MG63 (cell line): ENCODE results near the gene FAF2. TPM values are rescaled to one million over a fixed set of nuclear protein-coding genes. Genes with fewer than 3 reads are reported as not detected.
A peak's percentile ranks its signal among the peaks of the same experiment; 100 is the strongest.

Experiments
- DNase-seq: peaks from one replicate; pipeline ENCODE4 v3.0.0-alpha.2; 2020
- H3K27me3 ChIP-seq: fragments of 250-450 bp; sonication (Bioruptor Pico); 2 replicates; pipeline ENCODE4 v1.5.1; 2020; ENCODE audit warnings: mild to moderate bottlenecking, moderate library complexity
- H3K36me3 ChIP-seq: fragments of 250-450 bp; sonication (Bioruptor Pico); 2 replicates; pipeline ENCODE4 v1.5.1; 2020; ENCODE audit warnings: mild to moderate bottlenecking, moderate library complexity
- H3K4me3 ChIP-seq: fragments of 250-450 bp; sonication (Bioruptor Pico); 2 replicates; pipeline ENCODE4 v1.5.1; 2020; ENCODE audit warnings: mild to moderate bottlenecking, moderate library complexity
- H3K9me3 ChIP-seq: fragments of 250-450 bp; sonication (Bioruptor Pico); 2 replicates; pipeline ENCODE4 v1.5.1; 2020; ENCODE audit warnings: mild to moderate bottlenecking, moderate library complexity
- total RNA-seq: library from RNA; depleted of rRNA; stranded (reverse); fragments of >200 nt; shearing (Covaris generic); gene quantifications from 2 replicates; pipeline ENCODE4 v1.2.3, GENCODE V29; 2014; ENCODE audit warnings: low replicate concordance

The FAF2 gene
- total RNA-seq, 1 experiment from 2014 or later: 49.4 TPM

DNA sequence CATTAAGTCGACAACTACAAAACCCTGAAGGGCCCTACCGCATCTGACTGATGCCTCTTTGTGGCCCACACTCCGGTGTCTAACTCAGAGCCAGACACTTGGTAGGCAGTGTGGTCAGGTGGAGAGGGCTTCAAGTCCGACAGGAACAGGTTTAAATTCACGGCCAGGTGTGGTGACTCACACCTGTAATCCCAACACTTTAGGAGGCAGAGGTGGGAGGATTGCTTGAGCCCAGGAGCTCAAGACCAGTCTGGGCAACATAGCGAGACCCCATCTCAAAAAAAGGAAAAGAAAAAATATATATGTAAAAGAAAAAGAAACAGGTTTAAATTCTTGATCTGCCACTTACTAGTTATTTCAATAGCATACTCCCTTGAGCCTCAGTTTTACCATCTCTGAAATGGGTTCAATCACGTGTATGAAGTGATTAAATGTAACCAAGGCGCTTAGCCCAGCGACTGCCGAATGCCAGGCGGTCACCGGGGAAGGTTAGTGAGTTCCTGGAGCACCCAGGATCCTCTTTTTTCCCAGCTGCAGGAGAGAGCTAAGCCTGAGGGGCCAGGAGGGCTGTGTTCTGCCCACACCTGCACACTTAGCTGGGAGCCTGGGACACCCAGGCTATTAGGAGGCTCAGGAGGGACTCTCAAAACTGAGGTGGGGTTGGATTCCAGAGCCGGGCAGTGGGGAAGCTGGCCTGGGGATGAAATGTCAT lies 32.8 kb upstream of the FAF2 start:
- H3K9me3 ChIP-seq: peaks cover 1% of the 10 kb centered on the region; the same call in 1 of the 2 replicates
- no peaks in the 10 kb centered on the region; the same call in 1 of the 2 replicates for H3K27me3 ChIP-seq
- DNase-seq: no peak
- H3K36me3 ChIP-seq: peaks cover 8% of the 10 kb centered on the region
- peak overlapping the region; percentile 74 for H3K4me3 ChIP-seq

DNA sequence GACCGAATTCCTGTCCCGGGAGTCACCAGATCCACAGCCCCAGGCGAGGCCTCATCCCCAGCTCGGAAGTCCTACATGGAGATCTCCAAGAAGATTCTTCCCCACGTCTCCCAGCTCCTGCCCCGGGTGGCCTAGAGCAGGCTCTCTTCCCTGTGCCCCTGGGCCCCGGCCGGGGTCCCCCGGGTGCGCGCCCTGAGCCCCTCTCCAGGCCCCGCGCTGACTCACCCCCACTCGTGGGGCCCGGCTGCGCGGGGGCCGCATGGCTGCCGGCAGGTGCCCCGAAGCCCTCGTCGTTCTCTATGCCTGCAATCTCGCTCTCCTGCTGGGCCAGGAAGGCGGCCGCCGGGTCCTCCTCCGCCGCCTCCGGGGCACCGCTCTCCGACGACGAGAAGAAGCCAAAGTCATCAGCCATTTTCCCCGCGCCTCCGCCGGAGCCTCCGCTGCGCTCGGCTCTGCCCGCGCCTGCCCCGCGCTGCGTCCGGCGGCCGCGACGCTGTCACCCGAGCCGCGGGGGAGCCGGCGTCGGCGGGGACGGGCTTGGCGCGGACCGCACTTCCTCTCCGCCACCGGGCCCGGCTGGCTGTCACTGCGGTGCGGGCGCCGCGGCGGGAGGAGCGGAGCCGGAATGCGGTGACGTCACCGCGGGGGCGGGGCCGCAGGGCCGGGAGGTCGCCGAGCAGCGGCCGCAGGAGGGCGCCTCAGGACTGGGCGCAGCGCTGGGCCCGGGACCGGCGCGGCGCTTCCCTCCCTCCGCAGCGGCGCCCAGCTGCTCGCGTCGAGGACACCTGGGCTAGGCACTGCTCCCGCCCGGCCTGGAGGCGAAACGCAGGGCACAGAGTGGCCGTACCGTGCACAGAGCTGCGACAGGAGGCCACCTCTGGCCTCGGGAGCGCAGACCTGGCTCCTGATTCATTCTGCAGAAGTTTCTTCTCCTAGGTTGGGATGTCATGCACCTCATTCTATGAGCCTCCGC lies 31.9 kb upstream of the FAF2 start, which contains the start of gene CLTB:
Gene CLTB, minus strand, starts transcription at position 588 of the 973 bp plus-strand sequence. Its CDS starts 176 bp downstream, at position 412.
- H3K36me3 ChIP-seq: peaks cover 7% of the 10 kb centered on the region
- H3K27me3 ChIP-seq: no peaks in the 10 kb centered on the region; the same call in 1 of the 2 replicates
- H3K9me3 ChIP-seq: peaks cover 5% of the 10 kb centered on the region; the same call in 1 of the 2 replicates
- DNase-seq: peak; percentile 91
- peak within 1 kb of the TSS; percentile 74 for H3K4me3 ChIP-seq

DNA sequence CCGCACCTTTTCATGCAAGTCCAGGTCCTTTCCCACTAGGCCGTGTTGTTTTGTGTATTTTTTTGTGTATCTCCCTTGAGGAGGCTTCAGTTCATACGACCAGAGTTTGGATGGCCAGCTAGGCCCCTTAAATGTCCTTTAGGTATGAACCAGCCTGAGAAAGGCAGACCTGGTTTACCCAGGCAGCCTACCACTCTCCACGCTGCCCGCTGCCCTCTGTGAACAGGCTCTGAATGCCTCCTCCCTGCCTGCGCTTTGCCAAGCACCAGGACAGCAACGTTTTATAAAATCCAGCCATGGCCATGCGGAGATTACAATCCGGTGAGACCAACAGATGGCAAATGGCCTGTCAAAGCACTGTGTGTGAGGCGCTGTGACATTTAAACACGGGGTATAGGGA lies 31.2 kb upstream of the FAF2 start:
- peaks cover 7% of the 10 kb centered on the region for H3K36me3 ChIP-seq
- H3K27me3 ChIP-seq: no peaks in the 10 kb centered on the region; the same call in 1 of the 2 replicates
- peaks cover 7% of the 10 kb centered on the region for H3K9me3 ChIP-seq
- H3K4me3 ChIP-seq: peak overlapping the region; percentile 74
- DNase-seq: no peak

DNA sequence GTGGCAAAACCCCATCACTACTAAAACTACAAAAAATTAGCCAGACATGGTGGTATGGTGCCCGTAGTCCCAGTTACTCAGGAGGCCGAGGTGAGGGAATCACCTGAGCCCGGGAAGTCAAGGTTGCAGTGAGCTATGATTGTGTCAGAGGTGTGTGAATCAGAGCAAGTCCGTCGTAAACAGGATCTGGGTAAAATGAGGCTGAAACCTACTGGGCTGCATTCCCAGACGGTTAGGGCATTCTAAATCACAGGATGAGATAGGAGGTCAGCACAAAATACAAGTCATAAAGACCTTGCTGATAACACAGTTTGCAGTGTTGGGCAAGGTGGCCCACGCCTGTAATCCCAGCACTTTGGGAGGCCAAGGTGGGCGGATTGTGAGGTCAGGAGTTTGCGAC lies 29.9 kb upstream of the FAF2 start:
- Histone ChIP-seq H3K4me3 (no peak overlapping the region), H3K27me3 (no peaks in the 10 kb centered on the region; the same call in none of the 2 replicates), H3K9me3 (peaks cover 7% of the 10 kb centered on the region), H3K36me3 (peaks cover 5% of the 10 kb centered on the region)
- DNase-seq: no peak

DNA sequence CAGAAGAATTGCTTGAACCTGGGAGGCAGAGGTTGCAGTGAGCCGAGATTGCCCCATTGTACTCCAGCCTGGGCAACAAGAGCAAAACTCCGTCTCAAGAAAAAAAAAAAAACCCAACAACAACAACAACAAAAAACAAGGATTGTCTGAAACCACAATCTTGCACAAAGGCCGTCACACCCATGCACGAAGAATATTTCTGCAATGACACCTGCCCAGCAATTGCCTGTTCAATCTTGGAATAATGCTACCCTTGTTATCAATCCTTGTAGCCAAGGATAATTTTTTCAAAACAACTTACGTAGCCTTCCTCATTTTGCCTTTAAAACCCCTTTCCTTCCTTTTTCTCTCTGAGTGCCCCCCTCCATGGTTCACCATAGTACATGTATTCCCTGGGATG lies 28.1 kb upstream of the FAF2 start:
- no peak for DNase-seq
- no peak overlapping the region for H3K4me3 ChIP-seq

DNA sequence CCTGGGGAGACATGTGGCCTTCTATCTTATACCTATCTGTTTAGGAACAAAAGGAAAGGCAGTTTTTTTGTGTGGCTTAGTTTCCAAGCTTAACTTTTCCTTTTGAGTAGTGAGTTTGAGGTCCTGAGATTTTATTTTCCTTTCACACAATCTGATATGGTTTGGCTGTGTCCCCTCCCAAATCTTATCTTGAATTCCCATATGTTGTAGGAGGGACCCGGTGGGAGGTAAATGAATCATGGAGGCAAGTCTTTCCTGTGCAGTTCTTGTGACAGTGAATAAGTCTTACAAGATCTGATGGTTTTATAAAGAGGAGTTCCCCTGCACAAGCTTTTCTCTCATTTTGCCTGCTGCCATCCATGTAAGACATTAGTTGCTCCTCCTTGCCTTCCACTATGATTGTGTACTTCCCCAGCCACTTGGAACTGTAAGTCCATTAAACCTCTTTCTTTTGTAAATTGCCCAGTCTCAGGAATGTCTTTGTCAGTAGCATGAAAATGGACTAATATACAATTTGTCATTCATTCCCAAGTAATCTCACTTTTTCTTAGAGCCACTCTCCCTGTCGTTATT lies 27.1 kb upstream of the FAF2 start:
- DNase-seq: no peak
- Histone ChIP-seq H3K4me3 (no peak overlapping the region), H3K9me3 (peaks cover 7% of the 10 kb centered on the region), H3K36me3 (no peaks in the 10 kb centered on the region), H3K27me3 (no peaks in the 10 kb centered on the region; the same call in none of the 2 replicates)

More for the DNA sequence above, 28.1 kb upstream of the FAF2 start:
- Histone ChIP-seq H3K9me3 (peaks cover 7% of the 10 kb centered on the region), H3K27me3 (no peaks in the 10 kb centered on the region; the same call in none of the 2 replicates), H3K36me3 (no peaks in the 10 kb centered on the region)

DNA sequence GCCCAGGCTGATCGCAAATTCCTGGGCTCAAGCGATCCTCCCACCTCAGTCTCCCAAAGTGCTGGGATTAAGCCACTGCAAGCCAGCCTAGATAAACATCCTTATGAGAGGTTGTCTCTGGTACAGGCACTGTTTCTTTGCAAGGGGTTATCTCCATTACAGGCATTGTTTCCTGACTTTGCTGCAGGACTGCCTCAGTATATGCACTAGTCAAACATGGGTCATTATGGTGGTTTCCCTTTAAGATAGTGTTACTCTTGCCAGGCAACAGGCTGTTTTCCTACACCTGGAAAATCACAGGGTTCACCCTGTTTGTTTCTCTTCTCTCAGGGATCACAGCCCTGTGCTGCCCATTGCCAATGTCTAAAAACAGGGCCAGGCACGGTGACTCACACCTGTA lies 24.0 kb upstream of the FAF2 start:
- no peak overlapping the region for H3K4me3 ChIP-seq
- no peaks in the 10 kb centered on the region for H3K36me3 ChIP-seq
- peaks cover 7% of the 10 kb centered on the region for H3K9me3 ChIP-seq
- DNase-seq: no peak
- H3K27me3 ChIP-seq: no peaks in the 10 kb centered on the region; the same call in none of the 2 replicates

DNA sequence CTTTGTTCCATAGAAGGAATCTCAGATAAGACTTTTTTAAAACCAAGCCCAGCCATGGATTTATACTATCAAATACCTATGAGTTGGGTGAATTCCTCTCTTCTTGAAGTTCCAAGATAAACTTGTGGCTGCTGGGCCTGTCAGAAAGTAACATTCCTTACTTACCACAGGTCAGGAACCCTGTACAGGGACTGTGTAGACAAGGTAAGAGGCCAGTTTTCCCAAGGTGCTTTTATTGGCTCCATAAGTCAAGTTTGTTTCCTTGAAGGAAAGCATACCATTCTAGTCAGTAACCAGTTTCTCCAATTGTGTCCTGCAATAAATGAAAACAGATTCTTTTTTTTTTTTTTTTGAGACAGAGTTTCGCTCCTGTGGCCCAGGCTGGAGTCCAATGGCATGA lies 23.0 kb upstream of the FAF2 start:
- peaks cover 7% of the 10 kb centered on the region for H3K9me3 ChIP-seq
- H3K36me3 ChIP-seq: no peaks in the 10 kb centered on the region
- no peaks in the 10 kb centered on the region; the same call in none of the 2 replicates for H3K27me3 ChIP-seq
- no peak overlapping the region for H3K4me3 ChIP-seq
- DNase-seq: no peak

DNA sequence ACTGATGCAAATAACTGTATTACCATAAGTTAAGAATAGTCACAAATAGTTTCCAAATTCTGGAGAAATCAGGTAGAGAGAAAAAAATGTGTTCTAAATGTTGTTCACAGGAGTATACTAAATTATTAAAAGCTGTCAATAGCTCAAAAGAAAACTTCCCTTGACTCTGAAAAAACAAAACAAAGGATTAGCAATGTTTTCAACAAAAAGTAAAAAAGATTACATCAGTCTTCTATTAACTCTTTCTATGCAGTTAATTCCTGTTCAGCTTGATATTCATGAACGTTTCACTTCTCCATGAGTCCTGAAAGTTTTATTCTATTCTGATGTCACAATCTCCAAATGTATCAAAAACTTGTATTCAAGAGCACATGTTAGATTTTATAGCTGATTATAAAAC lies 22.4 kb upstream of the FAF2 start:
- Histone ChIP-seq H3K4me3 (no peak overlapping the region), H3K27me3 (no peaks in the 10 kb centered on the region; the same call in 1 of the 2 replicates), H3K36me3 (no peaks in the 10 kb centered on the region), H3K9me3 (peaks cover 2% of the 10 kb centered on the region; the same call in 1 of the 2 replicates)
- DNase-seq: no peak

DNA sequence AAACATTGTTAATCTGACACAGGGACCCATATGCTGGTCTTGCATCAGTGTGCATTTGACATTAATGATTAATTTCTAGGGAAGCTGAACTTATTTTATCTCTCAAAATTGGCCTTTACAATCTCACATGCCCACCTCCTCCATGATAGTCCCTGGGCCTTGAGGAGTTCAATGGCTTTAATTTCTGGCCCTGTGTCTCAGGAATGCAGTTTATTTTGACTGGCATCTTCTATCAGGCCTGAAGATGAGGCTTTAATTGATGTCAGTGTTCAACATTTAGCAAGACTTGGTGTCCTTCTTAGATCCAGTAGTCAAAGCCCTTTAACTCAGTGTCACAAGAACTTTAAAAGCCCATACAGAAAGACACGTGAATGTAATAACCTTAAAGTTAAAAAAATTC lies 21.3 kb upstream of the FAF2 start:
- Histone ChIP-seq H3K9me3 (no peaks in the 10 kb centered on the region), H3K4me3 (no peak overlapping the region), H3K27me3 (peaks cover under 1% of the 10 kb centered on the region), H3K36me3 (no peaks in the 10 kb centered on the region)
- no peak for DNase-seq

DNA sequence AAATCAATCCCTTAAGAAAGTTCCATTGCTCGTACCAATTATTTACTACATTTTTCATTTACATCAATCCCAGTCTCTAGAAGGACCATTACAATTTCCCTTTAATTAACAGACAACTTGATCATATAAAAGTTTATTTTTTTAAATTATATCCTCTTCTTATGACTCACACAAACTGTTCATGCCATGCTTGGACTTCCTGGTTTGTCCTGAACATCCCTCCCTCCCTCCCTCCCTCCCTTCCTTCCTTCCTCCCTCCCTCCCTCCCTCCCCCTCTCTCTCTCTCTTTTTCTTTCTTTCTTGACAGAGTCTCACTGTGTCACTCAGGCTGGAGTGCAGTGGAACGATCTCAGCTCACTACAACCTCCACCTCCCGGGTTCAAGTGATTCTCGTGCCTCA lies 20.2 kb upstream of the FAF2 start:
- Histone ChIP-seq H3K27me3 (peaks cover 4% of the 10 kb centered on the region), H3K4me3 (no peak overlapping the region), H3K9me3 (no peaks in the 10 kb centered on the region), H3K36me3 (no peaks in the 10 kb centered on the region)
- DNase-seq: peak; percentile 38

DNA sequence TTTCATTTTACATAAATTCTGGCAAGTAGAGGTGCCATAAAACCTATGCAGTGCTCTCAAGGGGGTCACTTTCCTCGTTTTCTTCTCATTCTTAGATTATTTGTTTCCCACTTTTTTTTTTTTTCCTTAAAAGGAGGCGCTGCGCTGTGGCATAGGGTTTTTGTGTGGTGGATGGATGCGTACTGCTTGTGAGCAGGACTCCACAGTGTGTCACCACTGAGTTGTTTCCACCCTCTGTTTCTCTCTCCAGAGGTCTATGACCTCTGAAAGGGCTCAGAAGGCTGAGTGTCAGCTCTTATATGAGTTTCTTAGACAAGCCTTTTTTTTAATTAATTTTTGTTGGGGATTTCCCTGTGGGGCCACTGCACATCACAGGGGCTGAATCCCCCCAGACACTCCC lies 18.2 kb upstream of the FAF2 start:
- no peak for DNase-seq
- H3K9me3 ChIP-seq: no peaks in the 10 kb centered on the region
- peaks cover 4% of the 10 kb centered on the region for H3K27me3 ChIP-seq
- no peaks in the 10 kb centered on the region for H3K36me3 ChIP-seq
- no peak overlapping the region for H3K4me3 ChIP-seq

DNA sequence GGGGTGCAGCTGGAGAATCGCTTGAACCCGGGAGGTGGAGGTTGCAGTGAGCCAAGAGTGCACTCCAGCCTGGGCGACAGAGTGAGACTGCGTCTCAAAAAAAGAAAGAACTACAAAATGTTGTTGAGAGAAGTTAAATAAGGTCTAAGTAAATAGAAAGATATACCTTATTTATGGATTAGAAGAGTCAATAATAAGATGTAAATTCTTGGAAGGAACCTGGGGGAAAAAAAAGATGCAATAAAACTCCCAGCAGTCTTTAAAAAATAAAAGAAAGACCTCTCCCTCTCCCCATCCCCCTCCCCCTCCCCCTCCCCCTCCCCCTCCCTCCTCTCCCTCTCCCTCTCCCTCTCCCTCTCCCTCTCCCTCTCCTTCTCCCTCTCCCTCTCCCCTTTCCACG lies 15.5 kb upstream of the FAF2 start:
- peaks cover 4% of the 10 kb centered on the region for H3K27me3 ChIP-seq
- peak overlapping the region; percentile 36 for H3K4me3 ChIP-seq
- no peak for DNase-seq
- H3K9me3 ChIP-seq: no peaks in the 10 kb centered on the region
- H3K36me3 ChIP-seq: no peaks in the 10 kb centered on the region

DNA sequence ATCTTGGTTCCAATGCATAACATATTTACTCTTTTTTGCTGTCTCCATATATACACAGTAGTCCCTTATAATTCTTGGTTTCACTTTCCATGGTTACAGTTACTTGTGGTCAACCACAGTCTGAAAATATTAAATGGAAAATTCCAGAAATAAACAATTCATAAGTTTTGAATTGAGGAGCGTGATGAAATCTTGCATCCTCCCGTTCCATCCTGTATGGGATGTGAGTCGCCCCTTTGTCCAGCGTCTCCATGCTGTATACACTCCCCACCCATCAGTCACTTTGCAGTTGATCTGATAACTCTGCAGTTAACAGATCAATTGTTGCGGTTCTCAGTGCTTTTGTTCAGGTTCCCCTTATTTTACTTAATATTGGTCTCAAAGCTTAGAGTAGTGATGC lies 11.5 kb upstream of the FAF2 start:
- no peaks in the 10 kb centered on the region for H3K9me3 ChIP-seq
- H3K36me3 ChIP-seq: no peaks in the 10 kb centered on the region
- DNase-seq: no peak
- peaks cover 4% of the 10 kb centered on the region for H3K27me3 ChIP-seq
- peak overlapping the region; percentile 41 for H3K4me3 ChIP-seq

DNA sequence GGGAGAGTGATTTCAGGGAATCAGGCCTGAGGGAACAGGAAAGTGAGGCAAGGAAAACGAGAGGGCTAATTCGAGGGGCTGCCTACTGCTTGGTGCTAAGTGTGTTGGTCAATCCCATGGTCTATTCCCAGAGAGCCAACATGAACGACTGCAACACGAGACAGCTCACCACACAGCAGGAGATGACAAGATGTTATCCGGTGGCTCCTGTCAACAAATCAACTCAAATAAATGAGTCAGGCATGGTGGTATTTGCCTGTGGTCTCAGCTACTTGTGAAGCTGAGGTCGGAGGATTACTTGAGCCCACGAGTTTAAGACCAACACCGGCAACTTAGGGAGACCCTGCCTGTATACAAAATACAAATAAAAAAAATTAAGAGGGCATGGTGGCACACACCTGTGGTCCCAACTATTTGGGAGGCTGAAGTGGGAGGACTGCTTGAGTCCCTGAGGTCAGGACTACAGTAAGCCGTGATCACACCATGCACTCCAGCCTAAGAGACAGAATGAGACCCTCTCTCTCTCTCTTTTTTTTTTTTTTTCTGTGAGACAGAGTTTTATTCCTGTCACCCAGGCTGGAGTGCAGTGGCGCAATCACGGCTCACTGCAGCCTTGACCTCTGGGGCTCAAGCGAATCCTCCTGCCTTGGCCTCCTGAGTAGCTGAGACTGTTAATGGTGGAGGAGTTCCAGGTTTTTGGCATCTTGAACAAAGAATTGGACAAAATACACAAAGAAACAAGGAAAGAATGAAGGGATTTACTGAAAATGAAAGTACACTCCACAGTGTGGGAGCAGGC lies 9.0 kb upstream of the FAF2 start:
- peak; percentile 85 for DNase-seq
- no peaks in the 10 kb centered on the region for H3K9me3 ChIP-seq

More for the DNA sequence above, 9.0 kb upstream of the FAF2 start:
- H3K4me3 ChIP-seq: no peak overlapping the region
- no peaks in the 10 kb centered on the region for H3K27me3 ChIP-seq
- H3K36me3 ChIP-seq: no peaks in the 10 kb centered on the region
